SH-SY5Y (cell line): ENCODE data around the gene WDR64.

Experiments
- GATA2 ChIP-seq: IDR thresholded peaks from 2 replicates; pipeline ENCODE4 v1.6.1; 2011; ENCODE audit warnings: mild to moderate bottlenecking, low read depth, low read length
- GATA3 ChIP-seq: IDR thresholded peaks from 2 replicates; pipeline ENCODE4 v1.6.1; 2011; ENCODE audit warnings: low read depth, mild to moderate bottlenecking, low read length, moderate library complexity

WDR64 gene

DNA sequence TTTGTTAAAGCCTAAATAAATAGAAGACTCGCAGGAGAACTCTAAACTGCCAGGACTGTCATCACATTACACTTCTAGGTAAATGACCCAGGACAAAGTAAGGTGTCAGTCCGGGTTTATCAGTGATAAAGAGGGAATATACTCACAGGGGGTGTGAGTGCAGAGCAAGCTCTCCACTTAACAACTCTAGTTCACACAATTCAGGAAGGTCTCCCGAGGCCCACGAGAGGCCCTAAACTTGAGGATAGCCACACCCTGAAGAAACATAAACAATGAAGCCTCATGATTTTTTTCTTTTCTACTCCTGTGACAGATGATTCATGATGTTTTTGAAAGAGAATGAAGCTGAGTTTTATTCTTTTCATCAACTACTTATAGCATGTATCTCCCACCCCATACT, 130.3 kb downstream of the WDR64 start:
- TF ChIP-seq GATA3 (no peak), GATA2 (no peak)

DNA sequence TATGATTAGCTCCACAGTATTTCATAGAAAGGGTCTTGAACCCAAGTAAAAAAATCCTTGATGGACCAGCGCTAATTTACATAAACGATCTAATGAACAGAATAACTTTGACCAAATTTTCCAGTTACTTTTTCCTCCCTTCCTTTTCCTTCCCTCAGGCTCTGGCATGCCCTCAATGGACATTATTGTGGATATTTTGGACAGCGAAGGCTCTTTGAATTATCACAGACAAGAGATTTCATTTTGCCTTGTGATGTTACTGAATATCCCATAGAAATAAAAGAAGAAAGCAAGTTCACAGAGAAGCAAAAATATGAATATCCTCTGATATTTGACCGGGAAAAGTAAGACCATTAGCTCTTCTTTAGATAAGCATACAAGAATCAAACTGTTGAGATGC, 135.6 kb downstream of the WDR64 start:
- TF ChIP-seq GATA2 (no peak), GATA3 (no peak)

DNA sequence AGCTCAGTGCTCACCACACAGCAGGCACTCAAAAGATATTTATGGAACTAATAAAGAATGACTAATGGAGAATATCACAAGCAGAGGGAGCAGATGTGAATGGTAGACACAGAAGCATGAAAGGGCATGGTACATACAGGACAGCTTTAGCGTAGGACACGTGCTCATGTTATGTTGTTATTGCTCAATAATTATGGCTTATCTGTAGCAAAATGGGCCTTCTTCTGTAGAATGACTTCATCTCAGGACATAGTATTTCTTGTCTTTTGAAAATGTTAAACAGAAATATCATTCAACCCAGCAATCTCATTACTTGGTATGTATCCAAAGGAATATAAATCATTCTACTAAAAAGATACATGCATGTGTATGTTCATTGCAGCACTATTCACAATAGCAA, 137.0 kb downstream of the WDR64 start:
- TF ChIP-seq GATA2 = no peak
- no peak for TF ChIP-seq GATA3

DNA sequence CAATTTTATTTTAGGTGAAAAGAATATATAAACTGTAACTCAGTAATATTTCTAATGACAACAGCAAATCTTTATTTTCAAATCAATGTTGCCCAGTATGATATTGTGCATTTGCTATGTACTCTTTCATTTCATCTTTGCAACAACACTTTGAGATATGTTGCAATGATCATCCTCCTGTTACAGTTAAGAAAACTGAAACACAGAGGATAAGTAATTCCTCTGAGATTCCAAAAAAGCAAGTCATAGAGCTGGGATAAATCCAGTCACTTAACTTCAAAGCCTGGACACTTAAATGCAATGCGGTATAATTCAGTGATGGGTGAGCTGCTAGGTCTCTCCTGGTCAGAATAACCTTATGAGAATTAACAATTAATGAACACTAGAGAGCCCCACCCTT, 147.3 kb downstream of the WDR64 start:
- TF ChIP-seq GATA2 = no peak
- TF ChIP-seq GATA3 = no peak

DNA sequence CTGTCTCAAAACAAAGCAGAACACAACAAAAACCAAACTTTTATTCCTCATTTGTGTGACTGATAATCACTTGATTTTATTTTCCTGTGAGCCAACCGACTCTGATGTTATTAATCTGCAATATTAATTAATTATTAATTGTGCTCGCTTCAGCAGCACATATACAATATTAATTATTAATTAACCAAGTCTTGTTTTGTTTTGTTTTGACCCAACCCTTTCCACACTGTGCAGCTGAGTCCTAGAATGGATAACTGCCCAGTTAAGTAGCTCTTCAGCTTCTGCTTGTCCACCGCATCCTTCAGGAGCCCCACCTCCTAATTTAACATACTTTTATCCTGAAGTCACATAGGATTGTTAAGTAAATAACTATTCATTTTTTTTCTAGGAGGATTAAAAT, 148.6 kb downstream of the WDR64 start:
- no peak for TF ChIP-seq GATA3
- TF ChIP-seq GATA2 = no peak

DNA sequence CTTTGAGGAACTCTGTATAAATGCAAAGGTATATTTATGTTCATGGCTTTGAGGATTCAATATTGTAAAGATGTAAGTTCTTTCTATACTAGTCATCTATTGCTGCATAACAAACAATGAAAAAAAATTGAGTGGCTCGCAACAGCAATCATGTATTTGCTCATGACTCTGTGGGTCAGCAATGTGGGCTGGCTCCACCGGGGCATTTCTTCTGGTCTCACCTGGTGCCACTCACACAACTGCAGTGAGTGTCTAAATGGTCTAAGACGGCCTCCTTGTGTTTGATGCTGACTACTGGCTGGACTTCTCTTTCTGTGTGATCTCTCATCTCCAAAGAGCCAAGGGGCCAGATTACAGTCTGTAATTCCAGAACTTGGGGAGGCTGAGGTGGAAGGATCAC, 150.8 kb downstream of the WDR64 start:
- no peak for TF ChIP-seq GATA2
- TF ChIP-seq GATA3 = no peak

DNA sequence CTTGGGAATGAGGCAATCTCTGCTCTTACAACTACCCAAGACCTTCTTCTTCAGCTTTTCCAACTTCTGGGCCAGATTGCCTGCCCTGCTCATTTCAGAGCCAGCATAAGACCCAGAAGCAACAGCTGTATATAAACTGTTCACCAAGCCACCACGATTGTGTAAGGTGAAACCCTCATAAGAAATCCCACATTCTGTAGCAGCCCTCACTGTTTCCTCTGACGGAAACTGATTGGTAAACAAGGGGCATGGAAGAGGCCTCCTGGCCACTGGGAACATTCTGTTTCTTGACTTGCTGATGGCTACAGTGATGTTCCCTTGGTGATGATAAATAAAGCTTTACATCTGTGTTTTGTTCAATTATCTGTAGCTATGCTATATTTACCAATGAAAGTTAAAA, 156.2 kb downstream of the WDR64 start:
- TF ChIP-seq GATA2 = no peak
- no peak for TF ChIP-seq GATA3

DNA sequence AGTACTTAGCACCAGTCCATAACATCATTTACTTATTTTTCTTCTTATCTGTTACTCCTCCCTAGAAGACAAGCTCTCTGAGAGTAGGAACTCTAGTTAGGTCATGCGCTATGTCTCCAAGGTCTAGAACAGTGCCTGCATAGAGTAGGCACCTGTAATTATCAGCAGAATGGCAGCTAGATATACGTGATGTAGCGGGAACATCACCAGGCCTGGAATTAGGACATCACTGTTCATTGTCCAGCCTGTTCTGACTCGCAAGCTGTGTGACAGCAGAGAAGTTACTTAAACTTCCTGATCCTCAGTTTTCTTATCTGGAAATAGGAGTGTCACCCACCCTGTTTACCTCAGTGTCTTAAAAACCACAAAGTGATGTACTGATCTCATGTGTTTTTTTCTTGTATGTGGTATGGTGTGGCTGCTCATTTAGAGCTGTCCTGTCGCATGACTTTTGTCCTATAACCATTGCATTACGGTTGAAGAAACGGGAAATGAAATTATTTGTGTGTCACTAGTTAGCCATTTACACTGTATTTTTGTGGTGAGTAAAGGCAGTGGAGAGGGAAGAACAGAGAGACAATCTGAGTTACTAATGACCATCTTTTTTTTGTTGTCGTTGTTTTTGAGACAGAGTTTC, 158.8 kb downstream of the WDR64 start:
- no peak for TF ChIP-seq GATA3
- TF ChIP-seq GATA2 = no peak

DNA sequence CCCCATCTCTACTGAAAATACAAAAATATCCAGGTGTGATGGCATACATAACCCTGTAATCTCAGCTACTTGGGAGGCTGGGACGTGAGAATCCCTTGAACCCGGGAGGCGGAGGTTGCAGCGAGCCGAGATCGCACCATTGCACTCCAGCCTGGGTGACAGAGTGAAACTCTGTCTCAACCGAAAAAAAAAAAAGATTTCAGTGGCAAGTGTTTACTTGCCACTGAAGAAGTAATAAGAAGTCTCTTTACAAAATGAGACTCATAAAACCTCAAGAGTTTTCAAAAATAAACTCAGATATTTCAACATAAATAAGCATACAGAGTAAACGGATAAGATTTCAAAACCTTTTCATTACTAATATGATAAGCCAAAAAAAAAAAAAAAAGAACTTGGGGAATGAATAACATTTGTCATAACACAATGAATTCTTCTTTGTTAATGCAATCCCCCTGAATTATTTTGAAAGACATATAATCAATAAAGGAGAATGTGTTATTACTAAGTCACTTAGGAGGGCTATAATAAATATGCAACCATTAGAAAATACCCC, 161.8 kb downstream of the WDR64 start:
- no peak for TF ChIP-seq GATA3
- no peak for TF ChIP-seq GATA2

DNA sequence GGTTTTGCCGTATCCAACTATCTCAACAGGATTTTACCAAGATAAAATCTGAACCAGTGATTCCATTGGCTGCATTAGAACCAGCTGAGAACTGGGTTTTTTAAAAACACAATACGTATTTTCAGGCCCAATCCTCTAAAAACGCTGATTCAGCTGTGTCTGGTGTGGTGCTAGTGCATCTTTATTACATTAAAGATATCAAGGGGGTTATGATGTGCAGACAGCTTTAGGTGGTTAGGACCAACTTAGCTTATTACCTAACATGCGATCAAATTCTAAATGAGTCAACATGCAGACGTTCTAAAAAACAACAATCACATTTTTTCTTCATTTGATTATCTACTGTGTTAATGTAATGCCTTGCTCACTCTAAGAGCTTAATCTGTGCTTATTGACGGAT, 163.9 kb downstream of the WDR64 start:
- TF ChIP-seq GATA2 = no peak
- no peak for TF ChIP-seq GATA3

DNA sequence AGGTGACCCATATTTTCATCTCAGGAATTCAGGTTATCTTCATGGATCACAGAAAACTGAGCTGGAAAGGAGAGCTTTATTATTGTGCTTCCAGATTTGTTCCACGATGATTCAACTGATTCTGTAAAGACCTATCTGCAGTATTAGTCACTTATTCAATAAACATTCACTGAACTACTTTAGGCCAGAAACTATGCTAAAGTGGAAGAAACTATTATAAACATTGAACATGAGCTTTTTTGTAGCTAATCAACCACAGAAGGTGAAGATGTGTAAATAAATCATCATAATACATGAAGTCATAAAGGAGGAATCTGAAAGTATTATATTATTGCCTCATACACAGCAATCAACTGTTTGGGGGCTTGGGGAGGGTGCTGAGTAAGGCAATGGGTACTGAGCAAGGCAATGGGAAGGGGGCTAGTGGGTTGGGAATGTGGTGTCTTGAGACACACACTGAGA, 165.3 kb downstream of the WDR64 start:
- no peak for TF ChIP-seq GATA3
- no peak for TF ChIP-seq GATA2

DNA sequence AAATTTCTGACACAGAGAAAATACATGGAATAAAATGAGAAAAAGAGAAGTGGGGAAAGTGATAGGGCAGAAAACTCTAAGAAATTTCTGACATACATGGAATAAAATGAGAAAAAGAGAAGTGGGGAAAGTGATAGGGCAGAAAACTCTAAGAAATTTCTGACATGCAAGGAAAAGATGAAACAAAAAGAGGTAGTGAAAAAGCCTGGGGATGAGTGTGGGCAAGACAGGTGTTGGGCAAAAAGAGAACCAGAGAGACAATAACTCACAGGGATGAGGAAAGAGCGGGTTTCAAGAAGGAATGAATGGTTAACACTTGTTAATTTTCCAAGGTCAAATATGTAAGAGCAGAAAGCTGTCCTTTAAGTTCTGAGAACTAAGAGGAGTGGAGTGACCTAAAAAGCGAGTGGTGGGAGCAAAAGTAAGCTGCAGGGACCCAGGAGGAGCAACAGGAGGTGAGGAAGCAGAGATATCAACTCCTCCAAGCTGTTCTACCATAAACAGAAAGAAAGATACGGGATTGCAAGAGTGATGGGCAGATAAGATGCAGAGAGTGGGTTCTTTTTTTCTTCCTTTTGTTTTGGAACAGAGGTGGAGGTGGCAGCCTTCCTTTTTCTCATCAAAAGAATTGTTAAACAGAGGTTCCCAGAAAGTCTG, 166.0 kb downstream of the WDR64 start:
- TF ChIP-seq GATA2 = no peak
- TF ChIP-seq GATA3 = no peak

DNA sequence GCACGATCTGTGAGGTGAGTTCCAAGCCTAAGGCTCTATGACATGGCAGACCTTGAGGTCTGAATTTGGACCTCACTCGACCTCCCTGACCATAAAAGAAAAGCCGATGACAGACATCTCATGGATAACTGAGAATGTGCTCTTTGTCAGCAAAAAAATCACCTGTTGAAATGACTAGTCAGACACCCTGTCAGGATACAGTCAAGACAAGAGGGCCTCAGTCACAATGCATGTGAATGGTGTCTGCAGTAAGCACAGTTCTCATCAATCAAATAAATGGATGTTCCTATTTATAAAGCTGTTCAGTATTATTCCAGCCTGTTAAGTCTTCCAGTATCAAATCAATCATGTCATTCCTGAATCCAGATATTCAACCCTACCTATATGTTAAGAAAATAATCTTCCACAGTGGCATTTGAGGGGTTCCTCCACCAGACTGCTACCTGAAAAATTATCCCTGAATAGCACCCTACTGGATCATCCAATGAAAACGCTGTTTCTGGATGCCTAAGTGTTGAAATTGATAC, 167.3 kb downstream of the WDR64 start:
- TF ChIP-seq GATA3 (no peak), GATA2 (no peak)

DNA sequence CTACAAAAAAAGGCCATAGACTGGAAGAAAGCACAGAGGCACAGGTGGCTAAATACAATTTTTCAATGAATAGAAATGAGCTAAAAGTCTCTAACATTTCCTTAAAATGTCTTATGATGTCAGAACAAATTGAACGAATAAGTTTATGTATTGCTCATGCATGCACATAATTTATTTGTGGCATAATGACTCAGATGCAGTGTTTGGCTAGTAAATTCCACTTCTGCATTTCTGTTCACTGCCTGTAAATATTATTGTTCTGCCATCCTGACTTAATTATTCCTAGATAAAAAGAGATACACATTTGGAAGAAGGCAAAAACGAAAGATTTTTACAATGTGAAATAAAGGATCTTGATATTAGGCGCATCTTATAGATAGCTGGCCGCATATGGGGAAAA, 169.3 kb downstream of the WDR64 start:
- TF ChIP-seq GATA2 = no peak
- TF ChIP-seq GATA3 = no peak

DNA sequence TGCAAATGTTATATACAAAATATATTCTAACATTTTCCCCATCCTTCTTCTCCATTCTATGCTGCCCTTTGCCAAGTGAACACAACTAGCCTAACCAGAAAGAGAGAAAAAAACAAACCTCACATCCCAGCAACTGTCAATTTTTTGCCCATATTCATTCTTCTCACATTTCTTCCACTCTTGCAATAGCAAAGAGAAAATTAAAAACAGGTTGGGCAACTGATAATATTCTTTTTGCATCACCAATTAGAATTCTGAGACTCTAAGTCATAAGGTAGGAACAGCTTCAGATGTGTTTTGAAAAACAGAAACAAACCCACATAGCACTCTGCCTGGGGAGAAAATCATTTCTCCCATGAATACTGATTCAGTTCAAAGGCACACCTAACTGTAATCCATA, 170.8 kb downstream of the WDR64 start:
- TF ChIP-seq GATA3 (no peak), GATA2 (no peak)
